Kidney (tissue), 14 donors: ENCODE data around the gene PDCD1LG2. TPM values are rescaled to one million over a fixed set of nuclear protein-coding genes. Genes with fewer than 3 reads are reported as not detected.

Experiments
- DNase-seq, 5 donors: peaks; one replicate each; pipeline ENCODE4 v3.0.0-alpha.2; 2013 to 2020
- FAIRE-seq: peaks from 2 replicates; lab custom pipeline; 2012; peaks lifted over from hg19 to GRCh38; lab: Jason Lieb, UNC
- H3K27ac ChIP-seq, 2 donors: one replicate each; pipeline ENCODE4 v1.7.0; 2013; ENCODE audit warnings: low read depth in 2 of 2, low read length in 2 of 2, inconsistent platforms in 1 of 2
- H3K27me3 ChIP-seq: one replicate; pipeline ENCODE4 v1.7.1; 2013; ENCODE audit warnings: low read length, inconsistent platforms; ENCODE audit not compliant: control insufficient read depth, insufficient read depth
- H3K36me3 ChIP-seq, 3 donors: one replicate each; pipeline versions ENCODE4 v1.7.0 to v1.7.1; 2013; ENCODE audit warnings: low read length in 3 of 3, control low read depth in 1 of 3, inconsistent platforms in 1 of 3; ENCODE audit not compliant: insufficient read depth in 3 of 3, control insufficient read depth in 2 of 3
- H3K4me1 ChIP-seq, 3 donors: one replicate each; pipeline versions ENCODE4 v1.7.0 to v1.7.1; 2013; ENCODE audit warnings: low read length in 3 of 3, inconsistent platforms in 1 of 3, low read depth in 1 of 3; ENCODE audit not compliant: control insufficient read depth in 2 of 3, insufficient read depth in 2 of 3
- H3K4me3 ChIP-seq, 3 donors: one replicate each; pipeline versions ENCODE4 v1.7.0 to v1.8.1; 2013; ENCODE audit warnings: low read length in 3 of 3, control low read depth in 1 of 3, inconsistent platforms in 1 of 3
- H3K9ac ChIP-seq, 3 donors: one replicate each; pipeline versions ENCODE4 v1.7.0 to v1.7.1; 2013; ENCODE audit warnings: low read length in 3 of 3, control low read depth in 1 of 3, inconsistent platforms in 1 of 3
- H3K9me3 ChIP-seq, 3 donors: one replicate each; pipeline versions ENCODE4 v1.7.0 to v1.7.1; 2013; ENCODE audit warnings: low read length in 3 of 3, control low read depth in 1 of 3, inconsistent platforms in 1 of 3; ENCODE audit not compliant: control insufficient read depth in 2 of 3, insufficient read depth in 1 of 3
- CTCF ChIP-seq: IDR thresholded peaks from 3 replicates; pipeline ENCODE4 v1.5.1; 2012; ENCODE audit warnings: mild to moderate bottlenecking, moderate library complexity, borderline replicate concordance; ENCODE audit not compliant: insufficient read depth; ENCODE audit errors: extremely low read depth
- intact Hi-C: fragments of 100-400 bp; cut with DNase I; formaldehyde crosslinking; loops from one replicate; pipeline ENCODE4 v1.11.1; 2022
- polyA plus RNA-seq: library from polyadenylated mRNA; stranded (reverse); fragments of 350-450 nt; fragmentation: Illumina TruSeq; extraction: RNeasy Lipid Tissue Mini Kit (QIAGEN cat#74804); gene quantifications from one replicate; pipeline ENCODE4 v1.2.3, GENCODE V29; 2014; ENCODE audit warnings: low read depth, low replicate concordance; ENCODE audit not compliant: insufficient read depth
- total RNA-seq: library from RNA; stranded (reverse); fragmentation: NEBNext Ultra II Directional; extraction: Animal tissue kit (Norgen Biotek cat#: 25700); gene quantifications from one replicate; pipeline ENCODE4 v1.2.1, GENCODE V29; 2021
- donor health status: control.
- donor health status: control.
- donor health status: control.
- donor health status: control.
- donor health status: control.
- donor health status: DM: yes; HTN: yes; CAD: no.
- donor health status: Normal renal cell carcinoma (clear cell type).

PDCD1LG2 gene
- total and polyA plus RNA-seq, 2 donors from 2014 or later, result 1.5 to 2.4 TPM

GRCh38 chr9:5481322-5482040 is 28.9 kb upstream of the PDCD1LG2 start:
- intact Hi-C loops, result no loop called here
- no peak overlapping the region for H3K27ac ChIP-seq
- no peaks in the 10 kb centered on the region for H3K9me3 ChIP-seq
- no peaks in the 10 kb centered on the region for H3K27me3 ChIP-seq
- no peaks in the 10 kb centered on the region for H3K4me1 ChIP-seq
- H3K9ac ChIP-seq, result no peak overlapping the region
- H3K36me3 ChIP-seq, result no peaks in the 10 kb centered on the region
- TF ChIP-seq CTCF, result no peak
- DNase-seq (no peak), FAIRE-seq (no peak)
- H3K4me3 ChIP-seq, result no peak overlapping the region

- H3K9ac ChIP-seq, result no peak overlapping the region
- H3K27me3 ChIP-seq, result no peaks in the 10 kb centered on the region
- no peaks in the 10 kb centered on the region for H3K9me3 ChIP-seq
- H3K4me3 ChIP-seq, result no peak overlapping the region
- no peak for DNase-seq
- TF ChIP-seq CTCF, result no peak
- FAIRE-seq, result no peak
- H3K4me1 ChIP-seq, result no peaks in the 10 kb centered on the region
- intact Hi-C loops, result no loop called here
- H3K36me3 ChIP-seq, result no peaks in the 10 kb centered on the region
- no peak overlapping the region for H3K27ac ChIP-seq
Measured at GRCh38 chr9:5482194-5482593, 28.1 kb upstream of the PDCD1LG2 start.

- Histone ChIP-seq H3K36me3 (no peaks in the 10 kb centered on the region), H3K4me3 (no peak overlapping the region), H3K27ac (no peak overlapping the region), H3K9me3 (no peaks in the 10 kb centered on the region), H3K4me1 (no peaks in the 10 kb centered on the region), H3K9ac (no peak overlapping the region), H3K27me3 (no peaks in the 10 kb centered on the region)
- TF ChIP-seq CTCF, result no peak
- DNase-seq (no peak), FAIRE-seq (no peak)
- intact Hi-C loops, result no loop called here
Measured at GRCh38 chr9:5483306-5483705, 27.0 kb upstream of the PDCD1LG2 start.
